H9 (cell line): ENCODE measurements around the gene RNF224. TPM values are rescaled to one million over a fixed set of nuclear protein-coding genes. Genes with fewer than 3 reads are reported as not detected.
A peak's percentile ranks its signal among the peaks of the same experiment; 100 is the strongest.
"Not testable (repeated sequence)": the region's sequence is repeated elsewhere in the genome, so short reads cannot be mapped to it uniquely, and the experiment has no call there.

Experiments
- DNase-seq: peaks from one replicate; pipeline ENCODE4 v3.0.0-alpha.2; 2017
- H2AFZ ChIP-seq: one replicate; pipeline ENCODE4 v1.6.1; 2013; ENCODE audit warnings: mild to moderate bottlenecking, low read length, control low read depth, moderate library complexity
- H2AK5ac ChIP-seq: 2 replicates; pipeline ENCODE4 v1.6.1; 2013; ENCODE audit warnings: low read length, control low read depth, mixed read lengths; ENCODE audit not compliant: insufficient read length
- H2BK120ac ChIP-seq: one replicate; pipeline ENCODE4 v1.6.1; 2013; ENCODE audit warnings: low read depth, mild to moderate bottlenecking, low read length, control low read depth, inconsistent platforms; ENCODE audit not compliant: poor library complexity, severe bottlenecking
- H2BK12ac ChIP-seq: 2 replicates; pipeline ENCODE4 v1.6.1; 2013; ENCODE audit warnings: low read length, control low read depth, mixed read lengths, low read depth; ENCODE audit not compliant: insufficient read length
- H2BK15ac ChIP-seq: 2 replicates; pipeline ENCODE4 v1.6.1; 2013; ENCODE audit warnings: low read depth, low read length, control low read depth
- H2BK20ac ChIP-seq: one replicate; pipeline ENCODE4 v1.6.1; 2013; ENCODE audit warnings: low read depth, mild to moderate bottlenecking, low read length, control low read depth, inconsistent platforms; ENCODE audit not compliant: poor library complexity, severe bottlenecking
- H2BK5ac ChIP-seq: 2 replicates; pipeline ENCODE4 v1.6.1; 2013; ENCODE audit warnings: low read length, control low read depth, mixed read lengths; ENCODE audit not compliant: insufficient read length
- H3K14ac ChIP-seq: 2 replicates; pipeline ENCODE4 v1.6.1; 2013; ENCODE audit warnings: low read length, control low read depth; ENCODE audit not compliant: insufficient read depth
- H3K18ac ChIP-seq: 2 replicates; pipeline ENCODE4 v1.6.1; 2013; ENCODE audit warnings: low read depth, mild to moderate bottlenecking, mixed read lengths, low read length, control low read depth; ENCODE audit not compliant: insufficient read length
- H3K23ac ChIP-seq: 2 replicates; pipeline ENCODE4 v1.6.1; 2013; ENCODE audit warnings: low read length, control low read depth, mixed read lengths, low read depth; ENCODE audit not compliant: insufficient read length
- H3K23me2 ChIP-seq: 2 replicates; pipeline ENCODE4 v1.6.1; 2013; ENCODE audit warnings: low read depth, mild to moderate bottlenecking, mixed read lengths, low read length, control low read depth; ENCODE audit not compliant: insufficient read length, poor library complexity, severe bottlenecking
- H3K27ac ChIP-seq: 2 replicates; pipeline ENCODE4 v1.5.1; 2013; ENCODE audit warnings: low read length, control low read depth, mixed read lengths, low read depth; ENCODE audit not compliant: insufficient read length
- H3K27me3 ChIP-seq: 2 replicates; pipeline ENCODE4 v1.6.1; 2013; ENCODE audit warnings: low read length, control low read depth, inconsistent platforms; ENCODE audit not compliant: insufficient read depth
- H3K4ac ChIP-seq: 2 replicates; pipeline ENCODE4 v1.6.1; 2013; ENCODE audit warnings: low read depth, mild to moderate bottlenecking, control low read depth, inconsistent platforms, low read length, moderate library complexity
- H3K4me1 ChIP-seq: 2 replicates; pipeline ENCODE4 v1.6.1; 2013; ENCODE audit warnings: low read length, control low read depth, inconsistent platforms; ENCODE audit not compliant: insufficient read depth
- H3K4me2 ChIP-seq: 2 replicates; pipeline ENCODE4 v1.6.1; 2013; ENCODE audit warnings: low read length, control low read depth, mixed read lengths; ENCODE audit not compliant: insufficient read length, insufficient read depth
- H3K56ac ChIP-seq: 2 replicates; pipeline ENCODE4 v1.6.1; 2013; ENCODE audit warnings: low read depth, mild to moderate bottlenecking, mixed read lengths, low read length, control low read depth; ENCODE audit not compliant: insufficient read length
- H3K79me1 ChIP-seq: 2 replicates; pipeline ENCODE4 v1.6.1; 2013; ENCODE audit warnings: low read depth, mild to moderate bottlenecking, moderate library complexity, low read length, control low read depth, inconsistent platforms; ENCODE audit not compliant: insufficient read depth, poor library complexity, severe bottlenecking
- H3K79me2 ChIP-seq: 2 replicates; pipeline ENCODE4 v1.6.1; 2013; ENCODE audit warnings: low read length, control low read depth, inconsistent platforms; ENCODE audit not compliant: insufficient read depth
- H3K9ac ChIP-seq: 2 replicates; pipeline ENCODE4 v1.6.1; 2013; ENCODE audit warnings: low read length, control low read depth, mixed read lengths; ENCODE audit not compliant: insufficient read length; ENCODE audit errors: extremely low read depth
- H3K9me3 ChIP-seq: one replicate; pipeline ENCODE4 v1.6.1; 2013; ENCODE audit warnings: low read depth, low read length, inconsistent platforms; ENCODE audit not compliant: control insufficient read depth
- H3T11ph ChIP-seq: one replicate; pipeline ENCODE4 v1.6.1; 2013; ENCODE audit warnings: mild to moderate bottlenecking, low read length, control low read depth, inconsistent platforms
- H4K20me1 ChIP-seq: one replicate; pipeline ENCODE4 v1.6.1; 2013; ENCODE audit not compliant: control insufficient read depth, insufficient read length, insufficient read depth
- H4K5ac ChIP-seq: 2 replicates; pipeline ENCODE4 v1.6.1; 2013; ENCODE audit warnings: low read depth, mild to moderate bottlenecking, mixed read lengths, low read length, control low read depth; ENCODE audit not compliant: insufficient read length
- H4K8ac ChIP-seq: replicated peaks from 2 replicates; pipeline ENCODE4 v1.6.1; 2013; ENCODE audit warnings: low read length, control low read depth, mixed read lengths, low read depth; ENCODE audit not compliant: insufficient read length
- H4K91ac ChIP-seq: 2 replicates; pipeline ENCODE4 v1.6.1; 2013; ENCODE audit warnings: low read depth, mild to moderate bottlenecking, moderate library complexity, mixed read lengths, low read length, control low read depth; ENCODE audit not compliant: insufficient read length
- H3K27ac Mint-ChIP-seq, 3 experiments: 2 replicates in 2 of 3; 3 replicates in 1 of 3; pipeline ENCODE4 v1.8.0; 2020 to 2021; ENCODE audit warnings: mixed read lengths in 3 of 3, mild to moderate bottlenecking in 1 of 3, moderate library complexity in 1 of 3
- H3K27me3 Mint-ChIP-seq: 2 replicates; pipeline ENCODE4 v1.8.0; 2021; ENCODE audit warnings: low read depth, mild to moderate bottlenecking, moderate library complexity, mixed read lengths
- H3K36me3 Mint-ChIP-seq, 3 experiments: 2 replicates in 2 of 3; 3 replicates in 1 of 3; pipeline ENCODE4 v1.8.0; 2020 to 2021; ENCODE audit warnings: low read depth in 3 of 3, mixed read lengths in 3 of 3; ENCODE audit not compliant: insufficient read depth in 1 of 3
- H3K4me1 Mint-ChIP-seq, 2 experiments: 2 replicates each; pipeline ENCODE4 v1.8.0; 2020; ENCODE audit warnings: mixed read lengths in 2 of 2
- H3K4me3 Mint-ChIP-seq, 2 experiments: 2 replicates in 1 of 2; 3 replicates in 1 of 2; pipeline ENCODE4 v1.8.0; 2020 to 2021; ENCODE audit warnings: mild to moderate bottlenecking in 2 of 2, mixed read lengths in 2 of 2, moderate library complexity in 1 of 2
- H3K9me3 Mint-ChIP-seq, 2 experiments: 2 replicates in 1 of 2; 3 replicates in 1 of 2; pipeline ENCODE4 v1.8.0; 2020; ENCODE audit warnings: mild to moderate bottlenecking in 2 of 2, mixed read lengths in 2 of 2, moderate library complexity in 1 of 2
- WGBS: extraction: QIAGEN DNeasy Blood & Tissue Kit; methylation state at CpG from one replicate; pipeline ENCODE4 v1.1.7; 2013; ENCODE audit warnings: missing lambda C conversion rate, low lambda C conversion rate, mixed read lengths; ENCODE audit not compliant: insufficient read length; ENCODE audit errors: extremely low coverage; 5-methylcytosine and 5-hydroxymethylcytosine counted together
- total RNA-seq: library from RNA; stranded (reverse); gene quantifications from 2 replicates; pipeline ENCODE4 v1.2.1, GENCODE V29; 2021
- TF ChIP-seq, protein P1 (sequence below): fragments of 200-600 bp; sonication (generic); conservative IDR thresholded peaks from 3 replicates; pipeline ENCODE4 v1.8.0; 2021; ENCODE audit warnings: antibody characterized with exemption, mild to moderate bottlenecking

The RNF224 gene
- total RNA-seq, 1 experiment from 2014 or later = 0.15 TPM

DNA sequence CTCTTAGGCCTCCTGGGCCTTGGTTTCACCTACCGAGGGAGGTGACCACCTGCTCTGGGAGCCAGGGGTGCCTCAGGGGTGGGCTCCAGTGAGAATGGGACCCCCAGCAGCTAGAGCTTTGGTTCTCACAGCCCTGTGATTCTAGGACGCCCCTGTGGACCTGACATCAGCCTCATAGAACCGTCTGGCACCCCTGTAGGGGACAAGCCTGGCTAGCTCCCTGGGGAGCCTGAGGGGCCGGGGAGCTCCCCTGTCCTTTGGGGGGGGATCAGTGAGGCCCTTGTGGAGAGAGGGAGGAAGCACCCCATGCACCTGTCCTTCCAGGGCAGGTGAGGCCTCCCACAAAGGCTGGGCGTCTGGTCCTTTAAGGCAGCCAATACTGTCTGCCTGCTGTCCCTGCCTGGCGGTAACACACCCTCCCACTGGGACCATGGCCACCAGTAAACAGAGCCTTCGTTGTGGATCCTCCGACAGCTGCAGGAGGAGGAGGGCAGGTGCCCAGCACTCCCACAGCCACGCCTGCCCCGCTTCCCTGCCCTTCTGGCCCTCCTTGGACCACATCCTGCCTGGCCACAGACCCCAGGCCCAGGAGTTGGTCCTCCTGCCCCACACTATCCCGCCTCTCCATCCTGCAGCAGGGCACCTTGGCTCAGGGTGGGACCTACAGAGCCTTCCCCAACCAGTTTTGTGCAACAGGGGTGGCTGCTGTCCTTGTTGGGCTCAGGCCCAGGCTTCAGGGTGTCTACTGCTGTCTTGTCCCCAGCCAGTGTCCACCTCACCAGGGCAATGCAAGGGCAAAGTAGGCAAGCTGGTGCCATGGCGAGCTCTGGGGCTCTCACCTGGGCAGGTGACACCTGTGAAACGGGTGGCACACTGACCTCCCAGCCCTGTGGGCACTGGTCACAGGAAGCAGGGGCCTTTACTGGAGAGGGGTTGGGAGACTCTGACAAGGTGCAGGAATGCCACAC lies 10.7 kb downstream of the RNF224 start:
- no peak overlapping the region for H3K27ac ChIP-seq
- no peak overlapping the region for H2BK5ac ChIP-seq
- no peak overlapping the region for H2BK120ac ChIP-seq
- H2AK5ac ChIP-seq = no peak overlapping the region
- H3K4me2 ChIP-seq = no peak overlapping the region
- no peak overlapping the region for H3K56ac ChIP-seq
- Mint-ChIP-seq H3K4me1 (peaks cover 20 to 30% of the 10 kb centered on the region in 2 experiments), H3K27me3 (peaks cover 7% of the 10 kb centered on the region), H3K4me3 (peak overlapping the region in 1 of 2 experiments; percentile 26; a peak in 2 of 5 replicates), H3K36me3 (peaks cover 16 to 17% (median 16%) of the 10 kb centered on the region in 3 experiments), H3K9me3 (no peaks in the 10 kb centered on the region; a peak in 2 of 5 replicates), H3K27ac (no peak overlapping the region)
- H2AFZ ChIP-seq = no peak overlapping the region
- H2BK12ac ChIP-seq = no peak overlapping the region
- H4K5ac ChIP-seq = no peak overlapping the region
- no peaks in the 10 kb centered on the region for H3K79me2 ChIP-seq
- TF ChIP-seq, protein P1, sequence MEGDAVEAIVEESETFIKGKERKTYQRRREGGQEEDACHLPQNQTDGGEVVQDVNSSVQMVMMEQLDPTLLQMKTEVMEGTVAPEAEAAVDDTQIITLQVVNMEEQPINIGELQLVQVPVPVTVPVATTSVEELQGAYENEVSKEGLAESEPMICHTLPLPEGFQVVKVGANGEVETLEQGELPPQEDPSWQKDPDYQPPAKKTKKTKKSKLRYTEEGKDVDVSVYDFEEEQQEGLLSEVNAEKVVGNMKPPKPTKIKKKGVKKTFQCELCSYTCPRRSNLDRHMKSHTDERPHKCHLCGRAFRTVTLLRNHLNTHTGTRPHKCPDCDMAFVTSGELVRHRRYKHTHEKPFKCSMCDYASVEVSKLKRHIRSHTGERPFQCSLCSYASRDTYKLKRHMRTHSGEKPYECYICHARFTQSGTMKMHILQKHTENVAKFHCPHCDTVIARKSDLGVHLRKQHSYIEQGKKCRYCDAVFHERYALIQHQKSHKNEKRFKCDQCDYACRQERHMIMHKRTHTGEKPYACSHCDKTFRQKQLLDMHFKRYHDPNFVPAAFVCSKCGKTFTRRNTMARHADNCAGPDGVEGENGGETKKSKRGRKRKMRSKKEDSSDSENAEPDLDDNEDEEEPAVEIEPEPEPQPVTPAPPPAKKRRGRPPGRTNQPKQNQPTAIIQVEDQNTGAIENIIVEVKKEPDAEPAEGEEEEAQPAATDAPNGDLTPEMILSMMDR = no peak
- no peak overlapping the region for H4K91ac ChIP-seq
- H3K4me1 ChIP-seq = peaks cover 3% of the 10 kb centered on the region; the same call in 1 of the 2 replicates
- H2BK15ac ChIP-seq = no peak overlapping the region
- no peak overlapping the region for H3K4ac ChIP-seq
- no peak for DNase-seq
- no peak overlapping the region for H3K23ac ChIP-seq
- peaks cover 12% of the 10 kb centered on the region for H3K23me2 ChIP-seq
- H3K9ac ChIP-seq = no peak overlapping the region
- H3K18ac ChIP-seq = no peak overlapping the region
- no peak overlapping the region for H2BK20ac ChIP-seq
- no peaks in the 10 kb centered on the region for H3K79me1 ChIP-seq
- H3K14ac ChIP-seq = no peak overlapping the region
- no peaks in the 10 kb centered on the region for H4K20me1 ChIP-seq
- no peaks in the 10 kb centered on the region for H3K27me3 ChIP-seq
- no CpG with 5 or more reads among the region's 13 CpGs for WGBS
- H4K8ac ChIP-seq = no peak overlapping the region
- no peak overlapping the region for H3T11ph ChIP-seq
- H3K9me3 ChIP-seq = no peaks in the 10 kb centered on the region

DNA sequence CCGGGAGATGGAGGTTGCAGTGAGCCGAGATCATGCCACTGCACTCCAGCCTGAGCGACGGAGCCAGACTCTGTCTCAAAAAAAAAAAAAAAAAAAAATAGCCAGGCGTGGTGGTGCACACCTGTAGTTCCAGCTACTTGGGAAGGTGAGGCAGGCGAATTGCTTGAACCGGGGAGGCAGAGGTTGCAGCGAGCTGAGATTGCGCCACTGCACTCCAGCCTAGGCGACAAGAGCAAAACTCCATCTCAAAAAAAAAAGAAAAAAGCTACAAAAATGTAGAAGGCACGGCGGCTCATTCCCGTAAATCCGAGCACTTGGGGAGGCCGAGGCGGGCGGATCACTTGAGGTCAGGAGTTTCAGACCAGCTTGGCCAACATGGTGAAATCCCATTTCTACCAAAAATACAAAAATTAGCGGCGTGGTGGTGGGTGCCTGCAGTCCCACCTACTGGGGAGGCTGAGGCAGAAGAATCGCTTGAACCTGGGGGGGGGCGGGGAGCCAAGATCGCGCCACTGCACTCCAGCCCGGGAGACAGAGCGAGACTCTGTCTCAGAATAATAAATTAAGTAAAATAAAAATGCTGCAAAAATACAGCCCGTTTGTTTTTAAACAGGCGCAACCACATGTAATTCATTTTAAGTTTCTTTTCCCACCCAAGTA lies 12.4 kb downstream of the RNF224 start:
- not testable (repeated sequence) for H3K27me3 ChIP-seq, H3K4me1 ChIP-seq, H4K5ac ChIP-seq, H3K56ac ChIP-seq, H4K91ac ChIP-seq, H3K9ac ChIP-seq, H3K9me3 Mint-ChIP-seq, H3K4ac ChIP-seq, H2BK15ac ChIP-seq, H4K20me1 ChIP-seq, H3K79me1 ChIP-seq, H2AFZ ChIP-seq, DNase-seq, H3K23ac ChIP-seq, H2BK20ac ChIP-seq, H2BK12ac ChIP-seq, H2BK120ac ChIP-seq, H3K18ac ChIP-seq, H4K8ac ChIP-seq, H3K14ac ChIP-seq, H3K27me3 Mint-ChIP-seq, H3K9me3 ChIP-seq, H3T11ph ChIP-seq, H3K27ac ChIP-seq, H2AK5ac ChIP-seq, H2BK5ac ChIP-seq, H3K79me2 ChIP-seq
- Mint-ChIP-seq H3K4me3 (peak overlapping the region; percentile 74 to 86), H3K36me3 (peaks cover 19 to 26% (median 24%) of the 10 kb centered on the region in 3 experiments), H3K27ac (peak overlapping the region in 1 of 3 experiments; percentile 53; a peak in 1 of 7 replicates), H3K4me1 (peaks cover 28 to 45% of the 10 kb centered on the region in 2 experiments)
- WGBS = no CpG with 5 or more reads among the region's 27 CpGs
- H3K23me2 ChIP-seq = peaks cover 12% of the 10 kb centered on the region
- peak overlapping the region; percentile 7 for H3K4me2 ChIP-seq
